Adrenal gland (tissue), 5 donors: ENCODE results near the gene ZCCHC4.

Source experiments
- POLR2A ChIP-seq, 2 donors: fragments of 450-650 bp; IDR thresholded peaks; one replicate each; pipeline ENCODE4 v1.6.1; 2017; ENCODE audit warnings: antibody characterized with exemption in 2 of 2, mild to moderate bottlenecking in 2 of 2, moderate library complexity in 1 of 2
- TF ChIP-seq, protein P1 (sequence below), 6 experiments: fragments of 450-650 bp in 4 of 6; fragments of 200-600 bp in 2 of 6; sonication (generic) in 1 of 6; IDR thresholded peaks; 1 replicate in 5 of 6; 2 replicates in 1 of 6; pipeline versions ENCODE4 v1.5.1 to v1.8.0; 2016 to 2021; ENCODE audit warnings: antibody characterized with exemption in 6 of 6, mild to moderate bottlenecking in 2 of 6, moderate library complexity in 1 of 6
- donor health status: DM: no; HTN: no; CAD: no.

DNA sequence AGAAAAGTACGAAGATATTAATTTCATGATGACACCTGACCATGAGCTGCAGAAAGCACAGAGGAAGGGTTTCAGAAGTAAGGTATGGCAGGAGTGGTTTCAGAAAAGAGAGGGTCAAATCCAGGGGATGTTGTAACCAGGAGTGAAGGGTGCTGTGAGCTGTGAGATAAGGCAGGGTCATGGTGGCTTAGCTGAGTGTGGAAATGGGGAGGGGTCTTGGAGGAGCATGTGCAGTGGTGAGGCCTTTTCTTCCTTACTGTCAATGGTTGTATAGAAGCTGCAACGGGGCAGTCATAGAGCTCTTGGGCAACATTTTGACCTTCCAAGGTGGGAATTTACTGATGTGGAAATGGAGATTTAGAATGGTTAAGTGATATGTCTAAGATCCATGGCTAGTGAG is 67.0 kb downstream of the ZCCHC4 start:
- TF ChIP-seq, protein P1, sequence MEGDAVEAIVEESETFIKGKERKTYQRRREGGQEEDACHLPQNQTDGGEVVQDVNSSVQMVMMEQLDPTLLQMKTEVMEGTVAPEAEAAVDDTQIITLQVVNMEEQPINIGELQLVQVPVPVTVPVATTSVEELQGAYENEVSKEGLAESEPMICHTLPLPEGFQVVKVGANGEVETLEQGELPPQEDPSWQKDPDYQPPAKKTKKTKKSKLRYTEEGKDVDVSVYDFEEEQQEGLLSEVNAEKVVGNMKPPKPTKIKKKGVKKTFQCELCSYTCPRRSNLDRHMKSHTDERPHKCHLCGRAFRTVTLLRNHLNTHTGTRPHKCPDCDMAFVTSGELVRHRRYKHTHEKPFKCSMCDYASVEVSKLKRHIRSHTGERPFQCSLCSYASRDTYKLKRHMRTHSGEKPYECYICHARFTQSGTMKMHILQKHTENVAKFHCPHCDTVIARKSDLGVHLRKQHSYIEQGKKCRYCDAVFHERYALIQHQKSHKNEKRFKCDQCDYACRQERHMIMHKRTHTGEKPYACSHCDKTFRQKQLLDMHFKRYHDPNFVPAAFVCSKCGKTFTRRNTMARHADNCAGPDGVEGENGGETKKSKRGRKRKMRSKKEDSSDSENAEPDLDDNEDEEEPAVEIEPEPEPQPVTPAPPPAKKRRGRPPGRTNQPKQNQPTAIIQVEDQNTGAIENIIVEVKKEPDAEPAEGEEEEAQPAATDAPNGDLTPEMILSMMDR (IDR thresholded peaks at IDR 0.05), result no peak
- TF ChIP-seq POLR2A (IDR thresholded peaks at IDR 0.05), result no peak
